Stimulated activated CD4-positive, alpha-beta T cell treated with anti-CD3 and anti-CD28 coated beads, Interleukin-15, amount 100 ng/mL, for 24 hours (primary cell): ENCODE measurements around the gene RRP1B.
"Not testable (repeated sequence)": the region's sequence is repeated elsewhere in the genome, so short reads cannot be mapped to it uniquely, and the experiment has no call there.

Source experiments
- DNase-seq: peaks from one replicate; pipeline ENCODE4 v3.0.0-alpha.2; 2020

Gene RRP1B

DNA sequence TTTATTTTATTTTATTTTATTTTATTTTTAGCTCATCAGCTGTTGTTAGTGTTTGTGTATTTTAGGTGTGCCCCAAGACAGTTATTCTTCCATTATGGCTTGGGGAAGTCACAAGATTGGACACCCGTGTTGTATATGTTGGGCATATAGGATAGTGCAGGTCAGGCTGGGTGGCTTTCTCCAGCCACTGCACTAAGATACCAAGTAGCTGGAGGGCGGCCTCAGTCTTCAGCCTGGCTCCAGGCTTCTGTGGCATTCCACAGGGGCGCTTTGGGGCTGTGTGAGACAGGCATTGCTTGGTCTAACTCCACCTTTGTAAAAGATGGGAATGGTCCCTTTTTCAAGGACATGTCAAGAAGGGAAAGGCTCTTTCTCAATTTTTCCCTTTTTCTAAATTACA, 16.5 kb downstream of the RRP1B start:
- no peak for DNase-seq

GRCh38 chr21:43676391-43676790, 17.0 kb downstream of the RRP1B start:
- no peak for DNase-seq

GRCh38 chr21:43679951-43680350, 20.6 kb downstream of the RRP1B start:
- no peak for DNase-seq

- DNase-seq, result not testable (repeated sequence)
Measured at GRCh38 chr21:43680421-43680820, 21.1 kb downstream of the RRP1B start.

DNA sequence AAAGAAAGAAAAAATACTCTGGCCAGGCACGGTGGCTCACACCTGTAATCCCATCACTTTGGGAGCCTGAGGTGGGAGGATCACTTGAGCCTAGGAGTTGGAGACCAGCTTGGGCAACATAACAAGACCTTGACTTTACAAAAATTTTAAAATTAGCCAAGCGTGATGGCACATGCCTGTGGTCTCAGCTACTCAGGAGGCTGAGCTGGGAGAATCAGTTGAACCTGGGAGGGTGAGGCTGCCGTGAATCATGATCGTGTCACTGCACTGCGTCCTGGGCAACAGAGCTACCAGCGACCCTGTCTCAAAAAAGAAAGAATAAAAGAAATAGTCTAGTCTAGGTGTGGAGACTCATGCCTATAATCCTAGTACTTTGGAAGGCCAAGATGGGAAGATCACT, 22.3 kb downstream of the RRP1B start:
- no peak for DNase-seq

- no peak for DNase-seq
Measured at GRCh38 chr21:43684424-43684823, 25.1 kb downstream of the RRP1B start.

GRCh38 chr21:43686811-43687565, 27.6 kb downstream of the RRP1B start:
- DNase-seq, result no peak

DNA sequence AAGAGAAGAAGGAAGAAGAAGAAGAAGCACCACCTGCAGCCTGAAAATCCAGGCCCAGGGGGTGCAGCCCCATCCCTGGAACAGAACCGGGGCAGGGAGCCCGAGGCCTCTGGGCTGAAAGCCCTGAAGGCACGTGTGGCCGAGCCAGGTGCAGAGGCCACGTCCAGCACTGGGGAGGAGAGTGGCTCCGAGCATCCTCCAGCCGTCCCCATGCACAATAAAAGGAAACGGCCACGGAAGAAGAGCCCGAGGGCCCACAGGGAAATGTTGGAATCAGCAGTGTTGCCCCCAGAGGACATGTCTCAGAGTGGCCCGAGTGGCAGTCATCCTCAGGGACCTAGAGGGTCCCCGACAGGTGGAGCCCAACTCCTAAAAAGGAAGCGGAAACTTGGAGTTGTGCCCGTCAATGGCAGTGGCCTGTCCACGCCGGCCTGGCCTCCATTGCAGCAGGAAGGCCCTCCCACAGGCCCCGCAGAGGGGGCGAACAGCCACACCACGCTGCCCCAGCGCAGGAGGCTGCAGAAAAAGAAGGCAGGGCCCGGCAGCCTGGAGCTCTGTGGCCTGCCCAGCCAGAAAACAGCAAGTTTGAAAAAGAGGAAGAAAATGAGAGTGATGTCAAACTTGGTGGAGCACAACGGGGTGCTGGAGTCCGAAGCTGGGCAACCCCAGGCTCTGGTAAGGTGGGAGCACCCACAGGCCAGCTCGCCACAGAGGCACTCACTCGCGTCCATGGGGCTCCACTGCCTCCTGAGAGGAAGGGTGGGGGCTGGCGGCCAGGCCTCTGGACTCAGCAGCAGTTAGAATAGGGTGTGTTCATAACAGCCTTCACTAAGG, 28.4 kb downstream of the RRP1B start:
- no peak for DNase-seq

GRCh38 chr21:43688906-43689305, 29.5 kb downstream of the RRP1B start:
- DNase-seq, result no peak

GRCh38 chr21:43689556-43690337, 30.4 kb downstream of the RRP1B start:
- DNase-seq, result no peak

DNA sequence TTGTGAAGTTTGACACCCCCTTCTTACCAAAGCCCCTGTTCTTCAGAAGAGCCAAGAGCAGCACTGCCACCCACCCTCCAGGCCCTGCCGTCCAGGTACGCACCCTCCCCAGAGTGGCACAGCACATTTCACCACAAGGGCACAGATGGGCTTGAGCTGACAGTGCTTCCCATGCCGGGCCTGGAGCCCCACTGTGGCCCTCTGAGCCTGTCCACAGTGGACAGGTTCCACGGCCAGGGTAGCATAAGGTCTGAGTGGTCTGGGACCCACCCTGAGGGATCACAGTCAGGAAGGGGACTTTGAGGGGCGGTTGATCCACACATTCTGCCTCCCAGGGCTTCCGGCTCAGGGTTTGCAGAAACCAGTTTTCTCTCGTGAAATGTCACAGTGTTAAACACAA, 31.0 kb downstream of the RRP1B start:
- no peak for DNase-seq

- DNase-seq, result no peak
Measured at GRCh38 chr21:43691086-43691795, 31.9 kb downstream of the RRP1B start.

GRCh38 chr21:43691801-43692200, 32.4 kb downstream of the RRP1B start:
- DNase-seq, result no peak

DNA sequence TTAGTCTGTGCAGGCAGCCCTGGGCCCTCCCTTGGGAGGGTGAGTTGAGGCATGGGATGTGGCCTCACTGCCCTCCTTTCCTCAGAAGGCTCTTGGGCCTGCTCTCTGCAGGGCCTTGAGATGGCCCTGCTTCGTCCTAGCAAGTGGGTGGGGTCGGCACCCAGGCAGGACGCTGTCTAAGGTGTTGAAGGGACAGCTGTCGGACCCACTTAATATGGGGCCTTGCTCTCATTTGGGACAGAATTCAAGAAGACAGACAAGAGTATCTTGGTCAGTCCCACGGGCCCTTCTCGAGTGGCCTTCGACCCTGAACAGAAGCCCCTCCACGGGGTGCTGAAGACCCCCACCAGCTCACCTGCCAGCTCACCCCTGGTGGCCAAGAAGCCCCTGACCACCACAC, 33.6 kb downstream of the RRP1B start:
- no peak for DNase-seq

DNA sequence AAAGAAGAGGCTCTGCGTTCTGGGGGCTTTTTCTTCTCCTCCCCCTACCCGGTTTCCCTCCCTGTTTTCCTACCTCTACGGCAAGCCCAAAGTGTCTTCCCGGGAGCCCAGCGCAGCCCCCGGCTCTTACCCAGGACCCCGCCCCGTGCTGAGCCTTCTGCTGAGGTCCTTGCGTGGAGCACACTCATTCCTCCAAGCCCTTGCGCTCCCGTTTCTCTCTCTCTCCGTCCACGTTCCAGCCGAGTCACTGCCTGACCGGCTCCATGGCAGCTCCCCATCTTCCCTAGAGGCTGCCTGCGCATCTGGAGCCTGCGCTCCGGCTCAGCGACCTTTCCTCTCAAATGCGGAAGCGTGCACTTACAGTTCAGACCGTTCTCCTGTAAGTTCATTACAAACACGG, 34.6 kb downstream of the RRP1B start:
- DNase-seq, result no peak

GRCh38 chr21:43694437-43695079, 35.2 kb downstream of the RRP1B start:
- no peak for DNase-seq

GRCh38 chr21:43696214-43696613, 36.9 kb downstream of the RRP1B start:
- no peak for DNase-seq

DNA sequence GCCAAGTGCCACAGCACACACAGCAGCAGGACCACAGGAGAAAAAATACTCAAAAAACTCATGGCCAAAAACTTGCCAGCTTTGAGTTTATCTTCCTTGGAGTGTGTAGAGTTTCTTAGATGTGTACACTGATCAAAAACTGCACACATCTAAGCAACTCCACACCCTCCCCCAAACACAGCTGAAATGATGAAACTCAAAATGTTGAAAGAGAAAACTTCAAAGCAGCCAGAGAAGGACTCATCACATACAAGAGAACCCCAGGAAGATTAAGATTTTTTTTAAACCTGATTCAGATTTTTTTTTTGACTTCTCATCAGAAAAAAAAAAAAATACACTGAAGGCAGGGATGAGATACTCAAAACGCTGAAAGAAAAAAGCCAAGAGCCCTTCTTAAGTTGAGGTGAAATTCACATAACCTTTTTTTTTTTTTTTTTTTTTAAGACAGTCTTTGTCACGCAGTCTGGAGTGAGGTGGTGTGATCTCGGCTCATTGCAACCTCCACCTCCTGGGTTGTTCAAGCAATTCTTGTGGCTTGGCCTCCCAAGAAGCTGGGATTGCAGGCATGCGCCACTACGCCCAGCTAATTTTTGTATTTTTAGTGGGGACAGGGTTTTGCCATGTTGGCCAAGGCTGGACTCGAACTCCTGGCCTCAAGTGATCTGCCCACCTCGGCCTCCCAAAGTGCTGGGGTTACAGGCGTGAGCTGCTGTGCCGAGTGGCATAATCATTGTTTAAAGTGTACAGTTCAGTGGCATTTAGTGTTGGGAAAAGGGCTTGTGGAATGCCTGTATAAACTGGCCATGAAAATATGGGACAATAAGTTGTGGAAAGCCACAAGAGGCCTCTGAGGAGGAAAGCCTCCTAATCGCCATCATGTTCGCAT, 38.6 kb downstream of the RRP1B start:
- DNase-seq, result no peak

GRCh38 chr21:43699492-43699777, 40.1 kb downstream of the RRP1B start:
- not testable (repeated sequence) for DNase-seq

GRCh38 chr21:43699933-43700599, 40.7 kb downstream of the RRP1B start:
- DNase-seq, result no peak
